ENCODE measurements around the gene XRCC6. TPM values are rescaled to one million over a fixed set of nuclear protein-coding genes. Genes with fewer than 3 reads are reported as not detected.

XRCC6 gene
- total RNA-seq, 1 donor, result 251 TPM

DNA sequence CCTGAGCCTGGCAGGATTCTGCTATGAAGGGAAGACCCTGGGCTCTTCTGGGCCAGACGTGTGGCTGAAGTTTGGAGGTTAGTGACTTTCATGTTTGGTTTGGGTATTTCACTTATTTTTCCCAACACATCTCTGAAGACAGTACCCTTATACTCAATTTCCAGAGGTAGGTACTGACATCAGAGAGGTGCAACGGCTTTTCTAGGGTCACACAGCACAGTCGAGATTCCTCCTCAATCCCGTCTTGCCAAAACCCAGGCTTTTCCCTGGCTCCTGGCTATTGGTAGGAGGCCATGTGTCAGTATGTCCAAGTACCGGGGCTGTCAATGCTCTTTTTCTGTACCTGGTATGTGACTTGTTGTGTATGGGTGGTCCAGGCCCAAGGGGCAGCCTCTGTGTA, 25.4 kb upstream of the XRCC6 start:
- DNase-seq (ENCODE audit: insufficient read length, low spot score, missing footprints), result peak; percentile 53
- H3K27ac ChIP-seq (ENCODE audit: low read depth, low read length), result no peak overlapping the region

GRCh38 chr22:41596776-41597634, 24.1 kb upstream of the XRCC6 start:
- Histone ChIP-seq H3K4me2 (ENCODE audit: insufficient read depth, low read length) (peak overlapping the region; percentile 17), H3K9me3 (ENCODE audit: low read depth, low read length) (no peaks in the 10 kb centered on the region), H2AFZ (ENCODE audit: low read length) (no peak overlapping the region), H3K4me3 (ENCODE audit: insufficient read depth, low read length) (no peak overlapping the region), H4K20me1 (ENCODE audit: insufficient read depth, low read length) (peaks cover 4% of the 10 kb centered on the region), H3K79me2 (ENCODE audit: insufficient read depth, low read length) (no peaks in the 10 kb centered on the region), H3K4me1 (ENCODE audit: insufficient read depth, low read length) (peaks cover 16% of the 10 kb centered on the region), H3K36me3 (ENCODE audit: insufficient read depth, low read length) (peaks cover 26% of the 10 kb centered on the region), H3K27me3 (ENCODE audit: insufficient read depth, low read length) (no peaks in the 10 kb centered on the region), H3K27ac (ENCODE audit: low read depth, low read length) (peak overlapping the region; percentile 43)
- peak; percentile 95 for DNase-seq (ENCODE audit: insufficient read length, low spot score, missing footprints)
- TF ChIP-seq, protein P1, sequence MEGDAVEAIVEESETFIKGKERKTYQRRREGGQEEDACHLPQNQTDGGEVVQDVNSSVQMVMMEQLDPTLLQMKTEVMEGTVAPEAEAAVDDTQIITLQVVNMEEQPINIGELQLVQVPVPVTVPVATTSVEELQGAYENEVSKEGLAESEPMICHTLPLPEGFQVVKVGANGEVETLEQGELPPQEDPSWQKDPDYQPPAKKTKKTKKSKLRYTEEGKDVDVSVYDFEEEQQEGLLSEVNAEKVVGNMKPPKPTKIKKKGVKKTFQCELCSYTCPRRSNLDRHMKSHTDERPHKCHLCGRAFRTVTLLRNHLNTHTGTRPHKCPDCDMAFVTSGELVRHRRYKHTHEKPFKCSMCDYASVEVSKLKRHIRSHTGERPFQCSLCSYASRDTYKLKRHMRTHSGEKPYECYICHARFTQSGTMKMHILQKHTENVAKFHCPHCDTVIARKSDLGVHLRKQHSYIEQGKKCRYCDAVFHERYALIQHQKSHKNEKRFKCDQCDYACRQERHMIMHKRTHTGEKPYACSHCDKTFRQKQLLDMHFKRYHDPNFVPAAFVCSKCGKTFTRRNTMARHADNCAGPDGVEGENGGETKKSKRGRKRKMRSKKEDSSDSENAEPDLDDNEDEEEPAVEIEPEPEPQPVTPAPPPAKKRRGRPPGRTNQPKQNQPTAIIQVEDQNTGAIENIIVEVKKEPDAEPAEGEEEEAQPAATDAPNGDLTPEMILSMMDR (IDR thresholded peaks at IDR 0.05; ENCODE audit: extremely low read depth, low read depth, low read length), result peak; percentile 81

More for the DNA sequence above, 25.4 kb upstream of the XRCC6 start:
- H3K9me3 ChIP-seq (ENCODE audit: low read depth, low read length), result no peaks in the 10 kb centered on the region
- no peaks in the 10 kb centered on the region for H3K79me2 ChIP-seq (ENCODE audit: insufficient read depth, low read length)
- no peak overlapping the region for H3K4me3 ChIP-seq (ENCODE audit: insufficient read depth, low read length)
- peaks cover 4% of the 10 kb centered on the region for H4K20me1 ChIP-seq (ENCODE audit: insufficient read depth, low read length)
- H2AFZ ChIP-seq (ENCODE audit: low read length), result no peak overlapping the region
- H3K4me2 ChIP-seq (ENCODE audit: insufficient read depth, low read length), result no peak overlapping the region
- H3K36me3 ChIP-seq (ENCODE audit: insufficient read depth, low read length), result peaks cover 15% of the 10 kb centered on the region
- no peaks in the 10 kb centered on the region for H3K27me3 ChIP-seq (ENCODE audit: insufficient read depth, low read length)
- TF ChIP-seq, protein P1 (IDR thresholded peaks at IDR 0.05; ENCODE audit: extremely low read depth, low read depth, low read length), result no peak
- peaks cover 16% of the 10 kb centered on the region for H3K4me1 ChIP-seq (ENCODE audit: insufficient read depth, low read length)

DNA sequence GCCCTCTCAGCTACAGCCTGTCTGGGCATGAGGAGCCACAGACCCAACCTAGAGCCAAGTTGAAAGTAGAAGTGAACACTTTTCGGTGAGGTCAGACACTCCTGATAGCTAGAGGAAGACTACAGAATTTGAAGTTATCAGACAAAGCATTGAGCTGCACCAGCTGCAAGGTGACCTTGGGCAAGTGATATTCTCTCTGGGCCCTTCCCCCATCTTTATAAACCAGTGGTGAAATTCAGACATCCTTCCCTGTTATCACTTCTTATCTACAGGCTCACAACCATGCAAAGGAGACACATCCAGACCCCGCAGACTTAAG, 23.5 kb upstream of the XRCC6 start:
- TF ChIP-seq, protein P1 (IDR thresholded peaks at IDR 0.05; ENCODE audit: extremely low read depth, low read depth, low read length), result no peak
- Histone ChIP-seq H2AFZ (ENCODE audit: low read length) (no peak overlapping the region), H3K9me3 (ENCODE audit: low read depth, low read length) (no peaks in the 10 kb centered on the region), H3K4me2 (ENCODE audit: insufficient read depth, low read length) (peak overlapping the region; percentile 17), H3K4me3 (ENCODE audit: insufficient read depth, low read length) (no peak overlapping the region), H4K20me1 (ENCODE audit: insufficient read depth, low read length) (peaks cover 4% of the 10 kb centered on the region), H3K27me3 (ENCODE audit: insufficient read depth, low read length) (no peaks in the 10 kb centered on the region), H3K36me3 (ENCODE audit: insufficient read depth, low read length) (peaks cover 31% of the 10 kb centered on the region), H3K4me1 (ENCODE audit: insufficient read depth, low read length) (peaks cover 16% of the 10 kb centered on the region), H3K79me2 (ENCODE audit: insufficient read depth, low read length) (no peaks in the 10 kb centered on the region), H3K27ac (ENCODE audit: low read depth, low read length) (peak overlapping the region; percentile 43)
- DNase-seq (ENCODE audit: insufficient read length, low spot score, missing footprints), result no peak

DNA sequence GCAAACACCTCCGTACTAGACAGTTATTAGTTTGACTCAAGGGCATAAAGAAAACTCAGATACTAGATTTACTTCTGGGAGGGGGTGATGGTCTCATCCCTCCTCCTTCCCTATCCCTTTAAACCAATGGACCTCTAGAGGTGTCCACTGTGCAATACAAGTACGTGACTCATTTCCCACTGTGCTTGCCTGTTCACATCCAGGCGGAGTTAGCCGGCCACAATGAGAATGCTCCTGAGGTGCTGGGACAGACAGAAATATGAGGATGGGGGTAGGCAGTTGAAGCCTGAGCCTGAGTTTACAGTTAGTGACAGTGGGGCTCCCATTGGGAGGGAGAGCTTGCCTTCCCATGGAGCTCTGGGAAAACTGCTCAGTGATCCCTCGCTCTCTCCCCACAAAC, 23.0 kb upstream of the XRCC6 start:
- peak overlapping the region; percentile 73 for H3K27ac ChIP-seq (ENCODE audit: low read depth, low read length)
- no peaks in the 10 kb centered on the region for H3K27me3 ChIP-seq (ENCODE audit: insufficient read depth, low read length)
- no peak overlapping the region for H3K4me3 ChIP-seq (ENCODE audit: insufficient read depth, low read length)
- DNase-seq (ENCODE audit: insufficient read length, low spot score, missing footprints), result peak; percentile 99
- TF ChIP-seq, protein P1 (IDR thresholded peaks at IDR 0.05; ENCODE audit: extremely low read depth, low read depth, low read length), result no peak
- peaks cover 35% of the 10 kb centered on the region for H3K36me3 ChIP-seq (ENCODE audit: insufficient read depth, low read length)
- peak overlapping the region; percentile 56 for H3K4me2 ChIP-seq (ENCODE audit: insufficient read depth, low read length)
- no peaks in the 10 kb centered on the region for H3K9me3 ChIP-seq (ENCODE audit: low read depth, low read length)
- H4K20me1 ChIP-seq (ENCODE audit: insufficient read depth, low read length), result peaks cover 4% of the 10 kb centered on the region
- no peaks in the 10 kb centered on the region for H3K79me2 ChIP-seq (ENCODE audit: insufficient read depth, low read length)
- H2AFZ ChIP-seq (ENCODE audit: low read length), result peak overlapping the region; percentile 33
- H3K4me1 ChIP-seq (ENCODE audit: insufficient read depth, low read length), result peaks cover 16% of the 10 kb centered on the region

All from osteoblast (primary cell).